MM.1S (cell line): ENCODE measurements around the gene UBL3.

Source experiments
- DNase-seq: peaks from one replicate; pipeline ENCODE4 v3.0.0-alpha.2; 2015
- H2AFZ ChIP-seq: fragments of 300-600 bp; sonication (generic); 2 replicates; pipeline ENCODE4 v1.6.0; 2016; ENCODE audit warnings: antibody characterized with exemption, low read length
- H3F3A ChIP-seq: fragments of 300-600 bp; sonication (generic); 2 replicates; pipeline ENCODE4 v1.6.1; 2016; ENCODE audit warnings: mild to moderate bottlenecking, antibody characterized with exemption, low read length, moderate library complexity, mixed read lengths; ENCODE audit not compliant: insufficient read depth
- H3K27ac ChIP-seq: fragments of 300-600 bp; sonication (generic); 2 replicates; pipeline ENCODE4 v1.5.1; 2016; ENCODE audit warnings: mild to moderate bottlenecking, low read length
- H3K27me3 ChIP-seq: fragments of 300-600 bp; sonication (generic); replicated peaks from 2 replicates; pipeline ENCODE4 v1.6.0; 2016; ENCODE audit warnings: low read length; ENCODE audit not compliant: insufficient read depth
- H3K36me3 ChIP-seq: fragments of 300-600 bp; sonication (generic); replicated peaks from 2 replicates; pipeline ENCODE4 v1.6.1; 2016; ENCODE audit warnings: mild to moderate bottlenecking, low read length, mixed read lengths; ENCODE audit not compliant: insufficient read depth
- H3K4me1 ChIP-seq: fragments of 300-600 bp; sonication (generic); 2 replicates; pipeline ENCODE4 v1.6.1; 2016; ENCODE audit warnings: low read length, mixed read lengths
- H3K4me2 ChIP-seq: fragments of 300-600 bp; sonication (generic); 2 replicates; pipeline ENCODE4 v1.6.0; 2016; ENCODE audit warnings: low read depth, low read length
- H3K4me3 ChIP-seq: fragments of 300-600 bp; sonication (generic); 2 replicates; pipeline ENCODE4 v1.5.1; 2016; ENCODE audit warnings: low read length, mixed read lengths
- H3K79me2 ChIP-seq: fragments of 300-600 bp; sonication (generic); 2 replicates; pipeline ENCODE4 v1.6.1; 2016; ENCODE audit warnings: mixed run types, low read length, mixed read lengths
- H3K9ac ChIP-seq: fragments of 300-600 bp; sonication (generic); 2 replicates; pipeline ENCODE4 v1.6.1; 2016; ENCODE audit warnings: low read length, mixed read lengths
- H3K9me2 ChIP-seq: fragments of 300-600 bp; sonication (generic); replicated peaks from 2 replicates; pipeline ENCODE4 v1.6.1; 2016; ENCODE audit warnings: mild to moderate bottlenecking, low read length, mixed read lengths; ENCODE audit not compliant: insufficient read depth
- H3K9me3 ChIP-seq: fragments of 300-600 bp; sonication (generic); replicated peaks from 2 replicates; pipeline ENCODE4 v1.6.1; 2016; ENCODE audit warnings: mild to moderate bottlenecking, low read length, mixed read lengths; ENCODE audit not compliant: insufficient read depth
- H4K20me1 ChIP-seq: fragments of 300-600 bp; sonication (generic); 2 replicates; pipeline ENCODE4 v1.6.1; 2016; ENCODE audit warnings: mild to moderate bottlenecking, low read length, moderate library complexity, mixed read lengths; ENCODE audit not compliant: insufficient read depth
- EZH2 ChIP-seq: fragments of 300-600 bp; sonication (generic); optimal IDR thresholded peaks from 2 replicates; pipeline ENCODE3; 2017; ENCODE audit warnings: low read depth, mild to moderate bottlenecking, antibody characterized with exemption, low read length, mixed read lengths
- EZH2phosphoT487 ChIP-seq: fragments of 300-600 bp; sonication (generic); IDR thresholded peaks from 2 replicates; pipeline ENCODE4 v1.6.1; 2018; ENCODE audit warnings: antibody characterized with exemption, low read length
- TF ChIP-seq, protein P1 (sequence below): fragments of 300-600 bp; sonication (generic); IDR thresholded peaks from 2 replicates; pipeline ENCODE4 v1.5.1; 2016; ENCODE audit warnings: antibody characterized with exemption, low read length, mixed read lengths

The UBL3 gene

DNA sequence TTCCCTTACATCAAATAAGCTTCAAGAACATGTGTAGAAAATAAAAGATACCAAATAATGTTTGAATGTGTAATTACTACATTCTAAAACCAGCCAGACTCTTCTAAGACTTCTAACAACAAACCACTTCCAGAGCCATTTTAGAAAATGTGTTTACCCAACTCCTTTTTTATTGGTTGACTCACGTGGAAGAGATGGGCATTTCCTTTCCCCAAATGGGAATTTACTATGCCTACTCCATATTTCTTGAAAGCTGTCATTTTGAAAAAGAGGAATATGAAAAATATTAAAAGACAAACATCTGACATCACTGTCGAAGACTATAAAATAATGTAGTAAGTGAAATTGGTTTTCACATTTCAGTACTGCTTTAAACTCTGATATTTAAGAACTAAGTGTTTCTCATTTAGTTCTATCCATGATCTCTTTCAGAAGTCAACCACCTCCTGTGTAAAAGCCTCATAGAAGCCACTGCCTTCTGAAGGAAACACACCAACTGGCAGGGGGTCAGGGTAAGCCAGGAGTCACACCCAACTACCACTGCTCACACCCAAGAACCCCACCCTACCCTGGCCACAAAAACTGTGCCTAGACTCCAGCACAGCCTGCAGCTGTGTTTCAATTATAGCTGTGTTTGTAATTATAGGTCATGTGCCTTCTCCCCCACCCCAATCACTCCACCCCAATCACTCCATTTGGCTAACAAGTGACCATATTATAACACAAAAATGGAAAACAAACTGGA is 86.8 kb downstream of the UBL3 start:
- no peak overlapping the region for H3K27ac ChIP-seq
- no peak overlapping the region for H3K9ac ChIP-seq
- no peaks in the 10 kb centered on the region for H3K9me3 ChIP-seq
- no peaks in the 10 kb centered on the region for H3K27me3 ChIP-seq
- peaks cover 17% of the 10 kb centered on the region for H3K4me1 ChIP-seq
- H3K36me3 ChIP-seq: no peaks in the 10 kb centered on the region
- H4K20me1 ChIP-seq: no peaks in the 10 kb centered on the region
- H3F3A ChIP-seq: peaks cover 5% of the 10 kb centered on the region
- no peak overlapping the region for H2AFZ ChIP-seq
- DNase-seq: no peak
- H3K9me2 ChIP-seq: no peaks in the 10 kb centered on the region
- H3K4me2 ChIP-seq: no peak overlapping the region
- H3K4me3 ChIP-seq: no peak overlapping the region
- H3K79me2 ChIP-seq: no peaks in the 10 kb centered on the region
- TF ChIP-seq EZH2 (no peak), EZH2phosphoT487 (no peak)
- TF ChIP-seq, protein P1, sequence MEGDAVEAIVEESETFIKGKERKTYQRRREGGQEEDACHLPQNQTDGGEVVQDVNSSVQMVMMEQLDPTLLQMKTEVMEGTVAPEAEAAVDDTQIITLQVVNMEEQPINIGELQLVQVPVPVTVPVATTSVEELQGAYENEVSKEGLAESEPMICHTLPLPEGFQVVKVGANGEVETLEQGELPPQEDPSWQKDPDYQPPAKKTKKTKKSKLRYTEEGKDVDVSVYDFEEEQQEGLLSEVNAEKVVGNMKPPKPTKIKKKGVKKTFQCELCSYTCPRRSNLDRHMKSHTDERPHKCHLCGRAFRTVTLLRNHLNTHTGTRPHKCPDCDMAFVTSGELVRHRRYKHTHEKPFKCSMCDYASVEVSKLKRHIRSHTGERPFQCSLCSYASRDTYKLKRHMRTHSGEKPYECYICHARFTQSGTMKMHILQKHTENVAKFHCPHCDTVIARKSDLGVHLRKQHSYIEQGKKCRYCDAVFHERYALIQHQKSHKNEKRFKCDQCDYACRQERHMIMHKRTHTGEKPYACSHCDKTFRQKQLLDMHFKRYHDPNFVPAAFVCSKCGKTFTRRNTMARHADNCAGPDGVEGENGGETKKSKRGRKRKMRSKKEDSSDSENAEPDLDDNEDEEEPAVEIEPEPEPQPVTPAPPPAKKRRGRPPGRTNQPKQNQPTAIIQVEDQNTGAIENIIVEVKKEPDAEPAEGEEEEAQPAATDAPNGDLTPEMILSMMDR: no peak

DNA sequence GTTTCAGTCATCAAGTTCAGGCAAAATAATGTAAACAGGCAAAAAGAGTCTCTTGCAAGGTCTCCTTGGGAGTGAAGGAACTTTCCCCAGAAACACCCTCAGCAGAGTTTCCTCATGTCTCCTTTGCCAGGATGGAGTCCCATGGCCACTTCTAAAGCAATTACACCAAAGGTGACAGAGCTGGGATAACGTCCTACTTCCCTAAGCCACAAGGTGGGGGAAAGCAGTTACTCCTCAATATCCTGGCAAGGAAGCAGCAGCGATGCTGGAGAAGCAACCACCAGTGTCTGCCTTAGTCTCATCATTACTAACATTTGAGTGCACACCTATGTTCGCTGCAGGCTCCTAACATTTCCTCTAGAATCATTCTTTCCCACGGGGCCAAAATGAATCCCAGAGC is 88.6 kb downstream of the UBL3 start:
- H3K27me3 ChIP-seq: no peaks in the 10 kb centered on the region
- H3K9me3 ChIP-seq: no peaks in the 10 kb centered on the region
- no peak overlapping the region for H3K4me3 ChIP-seq
- no peak overlapping the region for H3K27ac ChIP-seq
- H3K9me2 ChIP-seq: no peaks in the 10 kb centered on the region
- TF ChIP-seq EZH2phosphoT487: no peak
- TF ChIP-seq EZH2: no peak
- TF ChIP-seq, protein P1: no peak
- peaks cover 13% of the 10 kb centered on the region for H3K4me1 ChIP-seq
- H3K9ac ChIP-seq: no peak overlapping the region
- no peak overlapping the region for H3K4me2 ChIP-seq
- no peaks in the 10 kb centered on the region for H4K20me1 ChIP-seq
- H3F3A ChIP-seq: peaks cover 5% of the 10 kb centered on the region
- DNase-seq: no peak
- no peak overlapping the region for H2AFZ ChIP-seq
- H3K79me2 ChIP-seq: no peaks in the 10 kb centered on the region
- H3K36me3 ChIP-seq: no peaks in the 10 kb centered on the region

DNA sequence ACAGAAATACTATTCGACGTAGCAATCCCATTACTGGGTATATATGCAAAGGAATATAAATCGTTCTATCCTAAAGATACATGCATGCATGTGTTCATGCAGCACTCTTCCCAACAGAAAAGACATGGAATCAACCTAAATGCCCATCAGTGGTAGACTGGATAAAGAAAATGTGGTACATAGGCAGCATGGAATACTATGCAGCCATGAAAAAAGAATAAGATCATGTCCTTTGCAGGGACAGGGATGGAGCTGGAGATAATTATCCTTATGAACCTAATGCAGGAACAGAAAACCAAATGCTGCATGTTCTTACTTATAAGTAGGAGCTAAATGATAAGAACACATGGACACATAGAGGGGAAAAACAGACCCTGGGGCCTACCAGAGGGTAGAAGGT is 89.3 kb downstream of the UBL3 start:
- no peaks in the 10 kb centered on the region for H4K20me1 ChIP-seq
- H3K4me1 ChIP-seq: peaks cover 13% of the 10 kb centered on the region
- H3K79me2 ChIP-seq: no peaks in the 10 kb centered on the region
- H3K27me3 ChIP-seq: no peaks in the 10 kb centered on the region
- no peak overlapping the region for H2AFZ ChIP-seq
- no peaks in the 10 kb centered on the region for H3K36me3 ChIP-seq
- no peaks in the 10 kb centered on the region for H3K9me3 ChIP-seq
- H3K4me2 ChIP-seq: no peak overlapping the region
- no peaks in the 10 kb centered on the region for H3K9me2 ChIP-seq
- H3K27ac ChIP-seq: no peak overlapping the region
- DNase-seq: no peak
- no peak overlapping the region for H3K4me3 ChIP-seq
- H3K9ac ChIP-seq: no peak overlapping the region
- peaks cover 5% of the 10 kb centered on the region for H3F3A ChIP-seq
- TF ChIP-seq EZH2 (no peak), EZH2phosphoT487 (no peak)
- TF ChIP-seq, protein P1: no peak
